SK-N-SH (cell line): Measurements from ENCODE around the gene OR4D1. TPM values are rescaled to one million over a fixed set of nuclear protein-coding genes. Genes with fewer than 3 reads are reported as not detected.

Source experiments
- CTCF ChIA-PET: fragments of 300-600, 350-600 bp; formaldehyde crosslinking; extraction: SDS; loops from one replicate; lab custom pipeline; 2021; lab: Yijun Ruan, JAX
- POLR2A ChIA-PET: fragments of 350-600 bp; sonication (Branson Sonifier 250); formaldehyde crosslinking; extraction: SDS; loops from one replicate; lab custom pipeline; 2020; ENCODE audit warnings: antibody characterized with exemption, inconsistent platforms; lab: Yijun Ruan, JAX
- DNase-seq: peaks from one replicate; pipeline ENCODE4 v3.0.0; 2012
- H2AFZ ChIP-seq: fragments of 200-600 bp; sonication (generic); 2 replicates; pipeline ENCODE4 v1.8.1; 2016; ENCODE audit warnings: antibody characterized with exemption, mild to moderate bottlenecking, low read depth
- H3F3A ChIP-seq: fragments of 200-600 bp; sonication (generic); replicated peaks from 2 replicates; pipeline ENCODE3; 2016; ENCODE audit warnings: antibody characterized with exemption, mild to moderate bottlenecking; ENCODE audit not compliant: insufficient read depth
- H3K27ac ChIP-seq, 2 experiments: fragments of 200-500 bp in 1 of 2; fragments of 200-600 bp in 1 of 2; sonication (Bioruptor generic) in 1 of 2; sonication (generic), shearing (Covaris generic) in 1 of 2; 2 replicates each; pipeline versions ENCODE4 v1.5.1 to v1.6.1; 2014 to 2016; ENCODE audit warnings: low read depth in 2 of 2, inconsistent platforms in 1 of 2, low read length in 1 of 2, mild to moderate bottlenecking in 1 of 2, mixed read lengths in 1 of 2
- H3K27me3 ChIP-seq: fragments of 200-600 bp; sonication (generic), shearing (Covaris generic); 2 replicates; pipeline ENCODE4 v1.6.1; 2016; ENCODE audit warnings: mixed run types; ENCODE audit not compliant: insufficient read depth
- H3K36me3 ChIP-seq, 2 experiments: fragments of 200-500 bp in 1 of 2; fragments of 200-600 bp in 1 of 2; sonication (Bioruptor generic) in 1 of 2; sonication (generic) in 1 of 2; replicated peaks in 1 of 2; 2 replicates each; pipeline versions ENCODE3 to v1.5.1; 2014 to 2016; ENCODE audit warnings: low read length in 1 of 2, mild to moderate bottlenecking in 1 of 2; ENCODE audit not compliant: insufficient read depth in 2 of 2, control insufficient read depth in 1 of 2
- H3K4me1 ChIP-seq, 2 experiments: fragments of 200-500 bp in 1 of 2; fragments of 200-600 bp in 1 of 2; sonication (Bioruptor generic) in 1 of 2; sonication (generic), shearing (Covaris generic) in 1 of 2; 2 replicates each; pipeline versions ENCODE4 v1.5.1 to v1.6.1; 2014 to 2016; ENCODE audit warnings: low read depth in 1 of 2, low read length in 1 of 2, mixed run types in 1 of 2; ENCODE audit not compliant: insufficient read depth in 2 of 2, control insufficient read depth in 1 of 2
- H3K4me2 ChIP-seq: fragments of 200-600 bp; sonication (generic), shearing (Covaris generic); 2 replicates; pipeline ENCODE4 v1.6.1; 2017; ENCODE audit warnings: mixed run types
- H3K4me3 ChIP-seq, 2 experiments: fragments of 200-500 bp in 1 of 2; fragments of 200-600 bp in 1 of 2; sonication (Bioruptor generic) in 1 of 2; sonication (generic), shearing (Covaris generic) in 1 of 2; 2 replicates each; pipeline versions ENCODE4 v1.5.1 to v1.8.1; 2014 to 2016; ENCODE audit warnings: low read depth in 2 of 2, inconsistent platforms in 1 of 2, low read length in 1 of 2, mild to moderate bottlenecking in 1 of 2, mixed read lengths in 1 of 2, moderate library complexity in 1 of 2
- H3K79me2 ChIP-seq: fragments of 200-600 bp; sonication (generic); 2 replicates; pipeline ENCODE4 v1.8.1; 2017; ENCODE audit warnings: mild to moderate bottlenecking; ENCODE audit not compliant: insufficient read depth
- H3K9ac ChIP-seq: fragments of 200-600 bp; sonication (generic); 2 replicates; pipeline ENCODE4 v1.6.1; 2017; ENCODE audit warnings: mixed run types
- H3K9me2 ChIP-seq: fragments of 200-600 bp; sonication (generic); 2 replicates; pipeline ENCODE4 v1.6.1; 2017; ENCODE audit warnings: mixed run types
- H3K9me3 ChIP-seq: fragments of 200-600 bp; sonication (generic); 2 replicates; pipeline ENCODE4 v1.6.1; 2017; ENCODE audit warnings: mixed run types, mild to moderate bottlenecking, moderate library complexity
- H4K20me1 ChIP-seq: fragments of 200-600 bp; sonication (generic); 2 replicates; pipeline ENCODE4 v1.6.1; 2017; ENCODE audit warnings: mild to moderate bottlenecking, mixed run types; ENCODE audit not compliant: insufficient read depth
- CHD2 ChIP-seq: fragments of 150-350 bp; IDR thresholded peaks from 2 replicates; pipeline ENCODE4 v1.6.1; 2018; ENCODE audit warnings: low read length; ENCODE audit not compliant: partially characterized antibody
- EZH2phosphoT487 ChIP-seq: fragments of 200-600 bp; sonication (generic); IDR thresholded peaks from 2 replicates; pipeline ENCODE4 v1.6.1; 2017; ENCODE audit warnings: low read depth, mixed run types, mild to moderate bottlenecking, antibody characterized with exemption, moderate library complexity, borderline replicate concordance
- FOSL2 ChIP-seq: IDR thresholded peaks from 2 replicates; pipeline ENCODE4 v1.4.0; 2012; ENCODE audit warnings: low read depth, mild to moderate bottlenecking, moderate library complexity, borderline replicate concordance
- FOXJ3 ChIP-seq: sonication (generic); formaldehyde crosslinking; IDR thresholded peaks from 2 replicates; pipeline ENCODE4 v1.5.1; 2020; ENCODE audit warnings: mild to moderate bottlenecking, missing genetic modification reagents
- GABPA ChIP-seq: IDR thresholded peaks from 2 replicates; pipeline ENCODE4 v1.4.0; 2012; ENCODE audit warnings: low read depth, mild to moderate bottlenecking
- JUND ChIP-seq: IDR thresholded peaks from 2 replicates; pipeline ENCODE4 v1.4.0; 2012
- MXI1 ChIP-seq: IDR thresholded peaks from 2 replicates; pipeline ENCODE4 v1.6.1; 2012; ENCODE audit warnings: mild to moderate bottlenecking, low read depth, low read length, improper control_type of control experiment
- POLR2AphosphoS5 ChIP-seq: IDR thresholded peaks from 2 replicates; pipeline ENCODE4 v1.6.1; 2012; ENCODE audit warnings: low read depth, low read length
- RAD21 ChIP-seq: IDR thresholded peaks from 2 replicates; pipeline ENCODE4 v1.6.1; 2012; ENCODE audit warnings: mild to moderate bottlenecking, low read length
- RXRA ChIP-seq: IDR thresholded peaks from 2 replicates; pipeline ENCODE4 v1.4.0; 2012; ENCODE audit warnings: low read depth, mild to moderate bottlenecking, borderline replicate concordance
- TAF1 ChIP-seq: IDR thresholded peaks from 2 replicates; pipeline ENCODE4 v1.6.1; 2012; ENCODE audit warnings: low read depth, mild to moderate bottlenecking, low read length, moderate library complexity, borderline replicate concordance
- TCF12 ChIP-seq: IDR thresholded peaks from 2 replicates; pipeline ENCODE4 v1.4.0; 2012
- WGBS: methylation state at CpG from one replicate; pipeline ENCODE4 v1.1.6; 2017; ENCODE audit warnings: low lambda C conversion rate; 5-methylcytosine and 5-hydroxymethylcytosine counted together
- polyA plus RNA-seq, 3 experiments: library from polyadenylated mRNA; depleted of rRNA; stranded (reverse); fragments of >200 nt; gene quantifications; 2 replicates each; pipeline ENCODE4 v1.2.3, GENCODE V29; 2012
- TF ChIP-seq, protein P1 (sequence below): IDR thresholded peaks from 2 replicates; pipeline ENCODE4 v1.6.1; 2012; ENCODE audit warnings: mild to moderate bottlenecking, low read depth, low read length, moderate library complexity
- TF ChIP-seq, protein P2 (sequence below): fragments of 150-350 bp; IDR thresholded peaks from 2 replicates; pipeline ENCODE4 v1.6.1; 2017; ENCODE audit warnings: antibody characterized with exemption, low read length, low read depth, borderline replicate concordance
- TF ChIP-seq, protein P3 (sequence below): IDR thresholded peaks from 2 replicates; pipeline ENCODE4; 2012
- TF ChIP-seq, protein P4 (sequence below): IDR thresholded peaks from 2 replicates; pipeline ENCODE4 v1.4.0; 2012; ENCODE audit warnings: low read depth, borderline replicate concordance

Gene OR4D1
- polyA plus RNA-seq, 1 of the 3 experiments (the other 2 are of a cell fraction): not detected

DNA sequence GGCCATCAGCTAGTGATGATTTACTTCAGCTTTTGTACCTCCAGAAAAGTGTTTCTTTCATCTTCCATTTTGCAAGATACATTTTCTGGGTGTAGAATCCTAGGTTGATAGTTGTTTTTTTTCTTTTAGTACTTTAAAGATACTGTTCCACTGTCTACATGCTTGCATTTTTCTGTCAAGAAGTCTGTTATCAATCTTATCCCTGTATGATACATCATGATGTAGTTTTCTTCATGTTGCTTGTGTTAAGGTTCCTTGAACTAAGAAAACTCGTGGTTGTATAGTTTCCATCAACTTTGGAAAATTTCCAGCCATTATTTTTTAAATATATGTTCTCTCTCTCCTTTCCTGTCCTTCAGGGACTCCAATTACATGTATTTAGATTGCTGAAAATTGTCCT, 40.9 kb upstream of the OR4D1 start:
- no peak overlapping the region for H3K4me3 ChIP-seq
- H3K9ac ChIP-seq: no peak overlapping the region
- H3K9me2 ChIP-seq: no peaks in the 10 kb centered on the region
- POLR2A ChIA-PET: no interaction called here
- no peak overlapping the region for H3K27ac ChIP-seq
- 2% methylated on average over 1 of the region's 1 CpG for WGBS
- TF ChIP-seq CHD2 (no peak), TAF1 (no peak), TCF12 (no peak), POLR2AphosphoS5 (no peak), FOXJ3 (CRISPR knock-in tag) (no peak), FOSL2 (no peak), JUND (no peak), RXRA (no peak), GABPA (no peak), RAD21 (no peak), EZH2phosphoT487 (no peak), MXI1 (no peak)
- TF ChIP-seq, protein P1, sequence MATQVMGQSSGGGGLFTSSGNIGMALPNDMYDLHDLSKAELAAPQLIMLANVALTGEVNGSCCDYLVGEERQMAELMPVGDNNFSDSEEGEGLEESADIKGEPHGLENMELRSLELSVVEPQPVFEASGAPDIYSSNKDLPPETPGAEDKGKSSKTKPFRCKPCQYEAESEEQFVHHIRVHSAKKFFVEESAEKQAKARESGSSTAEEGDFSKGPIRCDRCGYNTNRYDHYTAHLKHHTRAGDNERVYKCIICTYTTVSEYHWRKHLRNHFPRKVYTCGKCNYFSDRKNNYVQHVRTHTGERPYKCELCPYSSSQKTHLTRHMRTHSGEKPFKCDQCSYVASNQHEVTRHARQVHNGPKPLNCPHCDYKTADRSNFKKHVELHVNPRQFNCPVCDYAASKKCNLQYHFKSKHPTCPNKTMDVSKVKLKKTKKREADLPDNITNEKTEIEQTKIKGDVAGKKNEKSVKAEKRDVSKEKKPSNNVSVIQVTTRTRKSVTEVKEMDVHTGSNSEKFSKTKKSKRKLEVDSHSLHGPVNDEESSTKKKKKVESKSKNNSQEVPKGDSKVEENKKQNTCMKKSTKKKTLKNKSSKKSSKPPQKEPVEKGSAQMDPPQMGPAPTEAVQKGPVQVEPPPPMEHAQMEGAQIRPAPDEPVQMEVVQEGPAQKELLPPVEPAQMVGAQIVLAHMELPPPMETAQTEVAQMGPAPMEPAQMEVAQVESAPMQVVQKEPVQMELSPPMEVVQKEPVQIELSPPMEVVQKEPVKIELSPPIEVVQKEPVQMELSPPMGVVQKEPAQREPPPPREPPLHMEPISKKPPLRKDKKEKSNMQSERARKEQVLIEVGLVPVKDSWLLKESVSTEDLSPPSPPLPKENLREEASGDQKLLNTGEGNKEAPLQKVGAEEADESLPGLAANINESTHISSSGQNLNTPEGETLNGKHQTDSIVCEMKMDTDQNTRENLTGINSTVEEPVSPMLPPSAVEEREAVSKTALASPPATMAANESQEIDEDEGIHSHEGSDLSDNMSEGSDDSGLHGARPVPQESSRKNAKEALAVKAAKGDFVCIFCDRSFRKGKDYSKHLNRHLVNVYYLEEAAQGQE: no peak
- TF ChIP-seq, protein P2, sequence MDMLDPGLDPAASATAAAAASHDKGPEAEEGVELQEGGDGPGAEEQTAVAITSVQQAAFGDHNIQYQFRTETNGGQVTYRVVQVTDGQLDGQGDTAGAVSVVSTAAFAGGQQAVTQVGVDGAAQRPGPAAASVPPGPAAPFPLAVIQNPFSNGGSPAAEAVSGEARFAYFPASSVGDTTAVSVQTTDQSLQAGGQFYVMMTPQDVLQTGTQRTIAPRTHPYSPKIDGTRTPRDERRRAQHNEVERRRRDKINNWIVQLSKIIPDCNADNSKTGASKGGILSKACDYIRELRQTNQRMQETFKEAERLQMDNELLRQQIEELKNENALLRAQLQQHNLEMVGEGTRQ: no peak
- TF ChIP-seq, protein P3, sequence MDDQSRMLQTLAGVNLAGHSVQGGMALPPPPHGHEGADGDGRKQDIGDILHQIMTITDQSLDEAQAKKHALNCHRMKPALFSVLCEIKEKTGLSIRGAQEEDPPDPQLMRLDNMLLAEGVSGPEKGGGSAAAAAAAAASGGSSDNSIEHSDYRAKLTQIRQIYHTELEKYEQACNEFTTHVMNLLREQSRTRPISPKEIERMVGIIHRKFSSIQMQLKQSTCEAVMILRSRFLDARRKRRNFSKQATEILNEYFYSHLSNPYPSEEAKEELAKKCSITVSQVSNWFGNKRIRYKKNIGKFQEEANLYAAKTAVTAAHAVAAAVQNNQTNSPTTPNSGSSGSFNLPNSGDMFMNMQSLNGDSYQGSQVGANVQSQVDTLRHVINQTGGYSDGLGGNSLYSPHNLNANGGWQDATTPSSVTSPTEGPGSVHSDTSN: no peak
- TF ChIP-seq, protein P4, sequence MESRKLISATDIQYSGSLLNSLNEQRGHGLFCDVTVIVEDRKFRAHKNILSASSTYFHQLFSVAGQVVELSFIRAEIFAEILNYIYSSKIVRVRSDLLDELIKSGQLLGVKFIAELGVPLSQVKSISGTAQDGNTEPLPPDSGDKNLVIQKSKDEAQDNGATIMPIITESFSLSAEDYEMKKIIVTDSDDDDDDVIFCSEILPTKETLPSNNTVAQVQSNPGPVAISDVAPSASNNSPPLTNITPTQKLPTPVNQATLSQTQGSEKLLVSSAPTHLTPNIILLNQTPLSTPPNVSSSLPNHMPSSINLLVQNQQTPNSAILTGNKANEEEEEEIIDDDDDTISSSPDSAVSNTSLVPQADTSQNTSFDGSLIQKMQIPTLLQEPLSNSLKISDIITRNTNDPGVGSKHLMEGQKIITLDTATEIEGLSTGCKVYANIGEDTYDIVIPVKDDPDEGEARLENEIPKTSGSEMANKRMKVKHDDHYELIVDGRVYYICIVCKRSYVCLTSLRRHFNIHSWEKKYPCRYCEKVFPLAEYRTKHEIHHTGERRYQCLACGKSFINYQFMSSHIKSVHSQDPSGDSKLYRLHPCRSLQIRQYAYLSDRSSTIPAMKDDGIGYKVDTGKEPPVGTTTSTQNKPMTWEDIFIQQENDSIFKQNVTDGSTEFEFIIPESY: no peak
- H3K79me2 ChIP-seq: no peaks in the 10 kb centered on the region
- DNase-seq: no peak
- H3K36me3 ChIP-seq: no peaks in the 10 kb centered on the region
- H3K9me3 ChIP-seq: no peaks in the 10 kb centered on the region
- CTCF ChIA-PET: interaction anchor here (2.4 kb wide), 1 partner anchor 108 kb away, joined by 8 read pairs; no protein-coding TSS in a partner anchor
- H3F3A ChIP-seq: peaks cover 5% of the 10 kb centered on the region
- H3K4me2 ChIP-seq: no peak overlapping the region
- no peaks in the 10 kb centered on the region for H4K20me1 ChIP-seq
- no peaks in the 10 kb centered on the region for H3K4me1 ChIP-seq
- no peaks in the 10 kb centered on the region for H3K27me3 ChIP-seq
- H2AFZ ChIP-seq: no peak overlapping the region
